NCI-H1105 (cell line): ENCODE measurements around the gene GJE1.
"Not testable (repeated sequence)": the region's sequence is repeated elsewhere in the genome, so short reads cannot be mapped to it uniquely, and the experiment has no call there.

Experiments
- DNase-seq: peaks from one replicate; lab custom pipeline; 2025; lab: John Stamatoyannopoulos, UW

Gene GJE1

GRCh38 chr6:142132625-142133024 lies at the start of gene GJE1:
GJE1 (plus strand) TSS chr6:142132925; CDS start chr6:142133159, 234 bp downstream.
- DNase-seq: no peak

- no peak for DNase-seq
Measured at GRCh38 chr6:142087950-142088857, 44.5 kb upstream of the GJE1 start.

GRCh38 chr6:142088858-142089216 lies 43.9 kb upstream of the GJE1 start:
- no peak for DNase-seq

- not testable (repeated sequence) for DNase-seq
Measured at GRCh38 chr6:142104820-142105219, 27.9 kb upstream of the GJE1 start.

- not testable (repeated sequence) for DNase-seq
Measured at GRCh38 chr6:142110820-142111219, 21.9 kb upstream of the GJE1 start.

GRCh38 chr6:142112451-142113061 lies 20.2 kb upstream of the GJE1 start:
- DNase-seq: peak; percentile 78

- DNase-seq: no peak
Measured at GRCh38 chr6:142117366-142117765, 15.4 kb upstream of the GJE1 start.

- no peak for DNase-seq
Measured at GRCh38 chr6:142118328-142118727, 14.4 kb upstream of the GJE1 start.

GRCh38 chr6:142118925-142119324 lies 13.8 kb upstream of the GJE1 start:
- no peak for DNase-seq

- DNase-seq: no peak
Measured at GRCh38 chr6:142121342-142121741, 11.4 kb upstream of the GJE1 start.

- no peak for DNase-seq
Measured at GRCh38 chr6:142130814-142131213, 1.9 kb upstream of the GJE1 start.

- no peak for DNase-seq
Measured at GRCh38 chr6:142138876-142139275, 6.2 kb downstream of the GJE1 start.

GRCh38 chr6:142141531-142141930 lies 8.8 kb downstream of the GJE1 start:
- DNase-seq: not testable (repeated sequence)

- DNase-seq: peak; percentile 98
Measured at GRCh38 chr6:142146828-142147662, 14.3 kb downstream of the GJE1 start, which contains the start of the genes NMBR and VTA1. NMBR (minus strand) TSS chr6:142147122; CDS start chr6:142088658, 58,464 bp downstream. VTA1 (plus strand) TSS chr6:142147263; CDS start chr6:142147288, 25 bp downstream.

GRCh38 chr6:142152746-142153145 lies 20.0 kb downstream of the GJE1 start:
- no peak for DNase-seq

GRCh38 chr6:142153196-142153595 lies 20.5 kb downstream of the GJE1 start:
- DNase-seq: no peak

GRCh38 chr6:142154336-142154735 lies 21.6 kb downstream of the GJE1 start:
- no peak for DNase-seq

GRCh38 chr6:142155091-142155490 lies 22.4 kb downstream of the GJE1 start:
- DNase-seq: no peak

- DNase-seq: no peak
Measured at GRCh38 chr6:142155895-142156757, 23.4 kb downstream of the GJE1 start.

- not testable (repeated sequence) for DNase-seq
Measured at GRCh38 chr6:142156758-142157068, 24.0 kb downstream of the GJE1 start.

GRCh38 chr6:142162780-142163179 lies 30.1 kb downstream of the GJE1 start:
- no peak for DNase-seq
